GM23338 (cell line): Measurements from ENCODE around the gene CACUL1. TPM values are rescaled to one million over a fixed set of nuclear protein-coding genes. Genes with fewer than 3 reads are reported as not detected.
"Not testable (repeated sequence)": the region's sequence is repeated elsewhere in the genome, so short reads cannot be mapped to it uniquely, and the experiment has no call there.

ENCODE experiments used
- ATAC-seq: fragments of 200-7000 bp; cut with Tn5 transposase; 3 replicates; pipeline ENCODE4 v1.9.1; 2020
- DNase-seq: peaks from one replicate; pipeline ENCODE4 v3.0.0-alpha.2; 2015; ENCODE audit warnings: low spot score
- H2AFZ ChIP-seq: fragments of 200-600 bp; sonication (generic); 2 replicates; pipeline ENCODE4 v1.8.0; 2016; ENCODE audit warnings: antibody characterized with exemption, mild to moderate bottlenecking, moderate library complexity
- H3F3A ChIP-seq: fragments of 200-600 bp; sonication (generic); replicated peaks from 2 replicates; pipeline ENCODE4 v1.8.0; 2017; ENCODE audit warnings: antibody characterized with exemption, mixed run types, low read depth
- H3K27ac ChIP-seq: fragments of 200-600 bp; sonication (generic); 2 replicates; pipeline ENCODE4 v1.6.1; 2016; ENCODE audit warnings: low read depth
- H3K27me3 ChIP-seq: fragments of 200-600 bp; sonication (generic); 2 replicates; pipeline ENCODE4 v1.8.0; 2016; ENCODE audit warnings: mild to moderate bottlenecking, mixed run types, moderate library complexity; ENCODE audit not compliant: insufficient read depth
- H3K36me3 ChIP-seq: fragments of 200-600 bp; sonication (generic); 2 replicates; pipeline ENCODE4 v1.8.0; 2016; ENCODE audit warnings: mild to moderate bottlenecking; ENCODE audit not compliant: insufficient read depth
- H3K4me1 ChIP-seq: fragments of 200-600 bp; sonication (generic); 2 replicates; pipeline ENCODE4 v1.8.0; 2016; ENCODE audit warnings: mild to moderate bottlenecking, moderate library complexity; ENCODE audit not compliant: insufficient read depth
- H3K4me2 ChIP-seq: fragments of 200-600 bp; sonication (generic); 2 replicates; pipeline ENCODE4 v1.7.1; 2017; ENCODE audit warnings: mixed run types
- H3K4me3 ChIP-seq: fragments of 200-600 bp; sonication (generic); 2 replicates; pipeline ENCODE4 v1.6.1; 2016; ENCODE audit warnings: mixed run types
- H3K79me2 ChIP-seq: fragments of 200-600 bp; sonication (generic); replicated peaks from 2 replicates; pipeline ENCODE4 v1.8.0; 2017; ENCODE audit warnings: mild to moderate bottlenecking; ENCODE audit not compliant: insufficient read depth
- H3K9me2 ChIP-seq: fragments of 200-600 bp; sonication (generic); 2 replicates; pipeline ENCODE4 v1.8.0; 2017; ENCODE audit not compliant: insufficient read depth
- H4K20me1 ChIP-seq: fragments of 200-600 bp; sonication (generic); replicated peaks from 2 replicates; pipeline ENCODE4 v1.8.0; 2017; ENCODE audit warnings: mild to moderate bottlenecking; ENCODE audit not compliant: insufficient read depth
- H3K27ac Mint-ChIP-seq: 2 replicates; pipeline ENCODE4 v1.8.0; 2020; ENCODE audit warnings: inconsistent platforms, mild to moderate bottlenecking, moderate library complexity, mixed read lengths
- H3K27me3 Mint-ChIP-seq: 3 replicates; pipeline ENCODE4 v1.8.0; 2022; ENCODE audit warnings: low read depth, mild to moderate bottlenecking, moderate library complexity, mixed read lengths, inconsistent platforms; ENCODE audit not compliant: insufficient read depth, poor library complexity
- H3K36me3 Mint-ChIP-seq: 3 replicates; pipeline ENCODE4 v1.8.0; 2021; ENCODE audit warnings: low read depth, mild to moderate bottlenecking, inconsistent platforms, moderate library complexity, mixed read lengths
- H3K4me1 Mint-ChIP-seq: 3 replicates; pipeline ENCODE4 v1.8.0; 2020; ENCODE audit warnings: mild to moderate bottlenecking, inconsistent platforms, mixed read lengths
- H3K4me3 Mint-ChIP-seq: 3 replicates; pipeline ENCODE4 v1.8.0; 2021; ENCODE audit warnings: moderate library complexity, mild to moderate bottlenecking, inconsistent platforms, mixed read lengths
- H3K9me3 Mint-ChIP-seq: 3 replicates; pipeline ENCODE4 v1.8.0; 2020; ENCODE audit warnings: moderate library complexity, mild to moderate bottlenecking, inconsistent platforms, mixed read lengths
- CREB1 ChIP-seq: fragments of 250-450 bp; sonication (Bioruptor Pico); IDR thresholded peaks from 2 replicates; pipeline ENCODE4 v1.5.0; 2020; ENCODE audit warnings: low read depth, mild to moderate bottlenecking, moderate library complexity
- EZH2 ChIP-seq: fragments of 200-600 bp; sonication (generic); IDR thresholded peaks from one replicate; pipeline ENCODE4 v1.8.0; 2017; ENCODE audit warnings: antibody characterized with exemption, mild to moderate bottlenecking, low read depth; ENCODE audit not compliant: unreplicated experiment
- EZH2phosphoT487 ChIP-seq: fragments of 200-600 bp; sonication (generic); IDR thresholded peaks from one replicate; pipeline ENCODE4 v1.8.1; 2018; ENCODE audit warnings: antibody characterized with exemption; ENCODE audit not compliant: unreplicated experiment
- JUNB ChIP-seq: IDR thresholded peaks from one replicate; pipeline ENCODE4 v1.6.1; 2016; ENCODE audit warnings: antibody characterized with exemption; ENCODE audit not compliant: unreplicated experiment
- ZNF114 ChIP-seq: fragments of 250-450 bp; sonication (Bioruptor Pico); IDR thresholded peaks from 2 replicates; pipeline ENCODE4 v1.5.0; 2020; ENCODE audit warnings: mild to moderate bottlenecking, moderate library complexity
- polyA plus RNA-seq: library from polyadenylated mRNA; unstranded; fragments of >200 nt; fragmentation: Nextera tagmentation; extraction: Ambion mirVana; gene quantifications from 2 replicates; pipeline ENCODE4 v1.2.1, GENCODE V29; 2016
- total RNA-seq: library from RNA; depleted of rRNA; stranded (reverse); fragments of >200 nt; shearing (Covaris generic); gene quantifications from 2 replicates; pipeline ENCODE4 v1.2.3, GENCODE V29; 2014
- TF ChIP-seq, protein P1 (sequence below): IDR thresholded peaks from 2 replicates; pipeline ENCODE4 v1.6.1; 2016; ENCODE audit warnings: antibody characterized with exemption
- TF ChIP-seq, protein P2 (sequence below): IDR thresholded peaks from one replicate; pipeline ENCODE4 v1.6.1; 2018; ENCODE audit warnings: antibody characterized with exemption; ENCODE audit not compliant: unreplicated experiment

The CACUL1 gene
- total and polyA plus RNA-seq, 2 experiments from 2014 or later = 46.4 to 59.4 TPM

DNA sequence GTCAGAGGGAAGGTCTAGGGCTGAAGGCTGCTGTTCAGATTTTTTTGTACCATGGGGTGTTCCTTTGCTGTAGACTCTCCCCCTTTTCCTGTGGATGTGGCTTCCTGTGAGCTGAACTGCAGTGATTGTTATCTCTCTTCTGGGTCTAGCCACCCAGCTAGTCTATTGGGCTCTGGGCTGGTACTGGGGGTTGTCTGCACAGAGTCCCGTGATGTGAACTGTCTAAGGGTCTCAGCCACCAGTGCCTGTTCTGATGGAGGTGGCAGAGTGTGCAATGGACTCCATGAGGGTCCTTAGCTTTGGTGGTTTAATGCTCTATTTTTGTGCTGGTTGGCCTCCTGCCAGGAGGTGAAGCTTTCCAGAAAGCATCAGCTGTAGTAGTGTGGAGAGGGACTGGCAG is 96.6 kb downstream of the CACUL1 start:
- H3K27ac ChIP-seq, H3K9me2 ChIP-seq, H3K4me1 ChIP-seq, H3K4me1 Mint-ChIP-seq, DNase-seq, H3K4me3 ChIP-seq, H3K4me3 Mint-ChIP-seq, H2AFZ ChIP-seq, H3K36me3 ChIP-seq, H3K27me3 Mint-ChIP-seq, ATAC-seq, H3K4me2 ChIP-seq, H3K27ac Mint-ChIP-seq, H3K79me2 ChIP-seq, H3F3A ChIP-seq, H3K27me3 ChIP-seq, H3K36me3 Mint-ChIP-seq, H4K20me1 ChIP-seq: not testable (repeated sequence)
- H3K9me3 Mint-ChIP-seq = peaks cover 12% of the 10 kb centered on the region

DNA sequence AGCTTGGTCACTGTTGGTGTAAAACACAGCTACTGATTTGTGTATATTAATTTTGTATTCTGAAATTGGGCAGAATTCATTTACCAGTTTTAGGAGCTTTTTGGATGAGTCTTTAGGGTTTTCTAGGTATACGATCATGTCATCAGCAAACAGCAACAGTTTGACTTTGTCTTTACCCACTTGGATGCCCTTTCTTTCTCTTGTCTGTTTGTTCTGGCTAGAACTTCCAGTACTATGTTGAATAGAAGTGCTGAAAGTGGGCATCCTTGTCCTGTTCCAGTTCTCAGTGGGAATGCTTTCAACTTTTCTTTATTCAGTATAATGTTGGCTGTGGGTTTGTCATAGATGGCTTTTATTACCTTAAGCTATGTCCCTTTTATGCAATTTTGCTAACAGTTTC is 109.5 kb downstream of the CACUL1 start:
- not testable (repeated sequence) for H3K36me3 ChIP-seq, ATAC-seq, H2AFZ ChIP-seq, H4K20me1 ChIP-seq, H3K4me3 Mint-ChIP-seq, H3K27ac Mint-ChIP-seq, H3K4me2 ChIP-seq, H3K27me3 Mint-ChIP-seq, H3K4me3 ChIP-seq, H3K27ac ChIP-seq, H3K4me1 Mint-ChIP-seq, H3F3A ChIP-seq, H3K36me3 Mint-ChIP-seq, DNase-seq, H3K79me2 ChIP-seq, H3K27me3 ChIP-seq, H3K9me2 ChIP-seq, H3K4me1 ChIP-seq
- H3K9me3 Mint-ChIP-seq = peaks cover 12% of the 10 kb centered on the region; the same call in 2 of the 3 replicates

DNA sequence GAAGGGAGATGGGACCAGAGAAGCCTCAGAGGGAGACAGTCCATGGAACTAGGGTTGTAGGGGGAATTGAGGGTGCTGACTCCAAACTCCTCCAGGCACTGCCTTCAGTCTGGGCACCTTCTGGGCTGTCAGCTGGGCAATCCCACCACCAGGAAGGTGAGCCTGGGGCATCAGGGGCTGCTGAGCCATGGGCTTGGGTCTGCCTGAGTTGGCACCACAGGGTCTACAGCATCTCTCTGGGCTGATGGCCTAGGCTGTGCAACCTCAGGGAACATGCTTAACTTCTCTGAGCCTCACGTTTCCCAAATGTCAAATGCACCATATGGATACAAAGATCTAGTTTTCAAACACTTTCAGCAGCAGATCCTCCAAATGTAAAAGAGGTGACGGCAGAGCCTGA is 112.5 kb downstream of the CACUL1 start:
- H3K27me3 ChIP-seq = no peaks in the 10 kb centered on the region
- peaks cover 15% of the 10 kb centered on the region for H3K27me3 Mint-ChIP-seq
- peaks cover 21% of the 10 kb centered on the region; the same call in 2 of the 3 replicates for H3K36me3 Mint-ChIP-seq
- H3K4me1 Mint-ChIP-seq = peaks cover 12% of the 10 kb centered on the region; the same call in 2 of the 3 replicates
- H4K20me1 ChIP-seq = no peaks in the 10 kb centered on the region
- H3K36me3 ChIP-seq = 0 out of 2 replicates have a peak, but pooled peaks cover 4% of the 10 kb centered on the region
- H3K4me3 Mint-ChIP-seq = no peak overlapping the region
- no peak overlapping the region for H3K27ac Mint-ChIP-seq
- peaks cover 27% of the 10 kb centered on the region for H3K9me3 Mint-ChIP-seq
- no peaks in the 10 kb centered on the region for H3K9me2 ChIP-seq
- ATAC-seq = no peak
- H2AFZ ChIP-seq = no peak overlapping the region
- H3K79me2 ChIP-seq = no peaks in the 10 kb centered on the region
- no peak overlapping the region for H3K4me2 ChIP-seq
- DNase-seq = no peak
- no peak overlapping the region for H3K27ac ChIP-seq
- H3F3A ChIP-seq = no peaks in the 10 kb centered on the region
- no peak overlapping the region for H3K4me3 ChIP-seq
- no peaks in the 10 kb centered on the region for H3K4me1 ChIP-seq
- TF ChIP-seq CREB1 (CRISPR knock-in tag) = no peak
- TF ChIP-seq, protein P1, sequence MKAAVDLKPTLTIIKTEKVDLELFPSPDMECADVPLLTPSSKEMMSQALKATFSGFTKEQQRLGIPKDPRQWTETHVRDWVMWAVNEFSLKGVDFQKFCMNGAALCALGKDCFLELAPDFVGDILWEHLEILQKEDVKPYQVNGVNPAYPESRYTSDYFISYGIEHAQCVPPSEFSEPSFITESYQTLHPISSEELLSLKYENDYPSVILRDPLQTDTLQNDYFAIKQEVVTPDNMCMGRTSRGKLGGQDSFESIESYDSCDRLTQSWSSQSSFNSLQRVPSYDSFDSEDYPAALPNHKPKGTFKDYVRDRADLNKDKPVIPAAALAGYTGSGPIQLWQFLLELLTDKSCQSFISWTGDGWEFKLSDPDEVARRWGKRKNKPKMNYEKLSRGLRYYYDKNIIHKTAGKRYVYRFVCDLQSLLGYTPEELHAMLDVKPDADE = no peak
- TF ChIP-seq, protein P2, sequence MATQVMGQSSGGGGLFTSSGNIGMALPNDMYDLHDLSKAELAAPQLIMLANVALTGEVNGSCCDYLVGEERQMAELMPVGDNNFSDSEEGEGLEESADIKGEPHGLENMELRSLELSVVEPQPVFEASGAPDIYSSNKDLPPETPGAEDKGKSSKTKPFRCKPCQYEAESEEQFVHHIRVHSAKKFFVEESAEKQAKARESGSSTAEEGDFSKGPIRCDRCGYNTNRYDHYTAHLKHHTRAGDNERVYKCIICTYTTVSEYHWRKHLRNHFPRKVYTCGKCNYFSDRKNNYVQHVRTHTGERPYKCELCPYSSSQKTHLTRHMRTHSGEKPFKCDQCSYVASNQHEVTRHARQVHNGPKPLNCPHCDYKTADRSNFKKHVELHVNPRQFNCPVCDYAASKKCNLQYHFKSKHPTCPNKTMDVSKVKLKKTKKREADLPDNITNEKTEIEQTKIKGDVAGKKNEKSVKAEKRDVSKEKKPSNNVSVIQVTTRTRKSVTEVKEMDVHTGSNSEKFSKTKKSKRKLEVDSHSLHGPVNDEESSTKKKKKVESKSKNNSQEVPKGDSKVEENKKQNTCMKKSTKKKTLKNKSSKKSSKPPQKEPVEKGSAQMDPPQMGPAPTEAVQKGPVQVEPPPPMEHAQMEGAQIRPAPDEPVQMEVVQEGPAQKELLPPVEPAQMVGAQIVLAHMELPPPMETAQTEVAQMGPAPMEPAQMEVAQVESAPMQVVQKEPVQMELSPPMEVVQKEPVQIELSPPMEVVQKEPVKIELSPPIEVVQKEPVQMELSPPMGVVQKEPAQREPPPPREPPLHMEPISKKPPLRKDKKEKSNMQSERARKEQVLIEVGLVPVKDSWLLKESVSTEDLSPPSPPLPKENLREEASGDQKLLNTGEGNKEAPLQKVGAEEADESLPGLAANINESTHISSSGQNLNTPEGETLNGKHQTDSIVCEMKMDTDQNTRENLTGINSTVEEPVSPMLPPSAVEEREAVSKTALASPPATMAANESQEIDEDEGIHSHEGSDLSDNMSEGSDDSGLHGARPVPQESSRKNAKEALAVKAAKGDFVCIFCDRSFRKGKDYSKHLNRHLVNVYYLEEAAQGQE = no peak
- TF ChIP-seq EZH2phosphoT487 = no peak
- no peak for TF ChIP-seq EZH2
- no peak for TF ChIP-seq ZNF114 (CRISPR knock-in tag)
- no peak for TF ChIP-seq JUNB
